Memory B cell (primary cell): ENCODE data around the gene GALNT4.

Source experiments
- ATAC-seq: fragments of 150-1000 bp; cut with Tn5 transposase; 2 replicates; pipeline ENCODE4 v1.10.0; 2021; ENCODE audit warnings: low read depth, mild to moderate bottlenecking, moderate library complexity
- DNase-seq, 2 donors: peaks; one replicate each; pipeline ENCODE4 v3.0.0; 2022; ENCODE audit warnings: low spot score in 2 of 2
- H3K27ac Mint-ChIP-seq: one replicate; pipeline ENCODE4 v1.8.0; 2022; ENCODE audit warnings: mild to moderate bottlenecking, moderate library complexity, mixed read lengths
- H3K27me3 Mint-ChIP-seq: one replicate; pipeline ENCODE4 v1.8.0; 2022; ENCODE audit warnings: mixed read lengths
- H3K36me3 Mint-ChIP-seq: one replicate; pipeline ENCODE4 v1.8.0; 2022; ENCODE audit warnings: mild to moderate bottlenecking, mixed read lengths
- H3K4me1 Mint-ChIP-seq: one replicate; pipeline ENCODE4 v1.8.0; 2022; ENCODE audit warnings: mixed read lengths
- H3K4me3 Mint-ChIP-seq: one replicate; pipeline ENCODE4 v1.8.0; 2022; ENCODE audit warnings: mild to moderate bottlenecking, moderate library complexity, mixed read lengths
- H3K9me3 Mint-ChIP-seq: one replicate; pipeline ENCODE4 v1.8.0; 2022; ENCODE audit warnings: mixed read lengths

The GALNT4 gene

GRCh38 chr12:89493670-89494302 is 30.8 kb downstream of the GALNT4 start:
- H3K36me3 Mint-ChIP-seq = peaks cover 24% of the 10 kb centered on the region
- peak; percentile 50 for ATAC-seq
- H3K4me1 Mint-ChIP-seq = peaks cover 33% of the 10 kb centered on the region
- H3K4me3 Mint-ChIP-seq = no peak overlapping the region
- DNase-seq = no peak
- peak overlapping the region; percentile 86 for H3K27ac Mint-ChIP-seq
- H3K27me3 Mint-ChIP-seq = no peaks in the 10 kb centered on the region
- no peaks in the 10 kb centered on the region for H3K9me3 Mint-ChIP-seq

- Mint-ChIP-seq H3K36me3 (peaks cover 22% of the 10 kb centered on the region), H3K27ac (peak overlapping the region; percentile 51), H3K4me3 (no peak overlapping the region), H3K4me1 (peaks cover 30% of the 10 kb centered on the region), H3K27me3 (no peaks in the 10 kb centered on the region), H3K9me3 (no peaks in the 10 kb centered on the region)
- ATAC-seq (no peak), DNase-seq (no peak)
Measured at GRCh38 chr12:89492883-89493282, 31.7 kb downstream of the GALNT4 start.

GRCh38 chr12:89490922-89491321 is 33.7 kb downstream of the GALNT4 start:
- H3K4me3 Mint-ChIP-seq = no peak overlapping the region
- DNase-seq (no peak), ATAC-seq (no peak)
- H3K27me3 Mint-ChIP-seq = no peaks in the 10 kb centered on the region
- H3K27ac Mint-ChIP-seq = no peak overlapping the region
- peaks cover 26% of the 10 kb centered on the region for H3K4me1 Mint-ChIP-seq
- peaks cover 30% of the 10 kb centered on the region for H3K36me3 Mint-ChIP-seq
- no peaks in the 10 kb centered on the region for H3K9me3 Mint-ChIP-seq

GRCh38 chr12:89486264-89486663 is 38.3 kb downstream of the GALNT4 start:
- Mint-ChIP-seq H3K9me3 (no peaks in the 10 kb centered on the region), H3K27me3 (no peaks in the 10 kb centered on the region), H3K4me1 (peaks cover 3% of the 10 kb centered on the region), H3K36me3 (peaks cover 26% of the 10 kb centered on the region), H3K4me3 (no peak overlapping the region), H3K27ac (no peak overlapping the region)
- ATAC-seq (no peak), DNase-seq (no peak)

- ATAC-seq (no peak), DNase-seq (no peak)
- no peak overlapping the region for H3K27ac Mint-ChIP-seq
- peaks cover 3% of the 10 kb centered on the region for H3K4me1 Mint-ChIP-seq
- H3K4me3 Mint-ChIP-seq = no peak overlapping the region
- no peaks in the 10 kb centered on the region for H3K9me3 Mint-ChIP-seq
- H3K27me3 Mint-ChIP-seq = no peaks in the 10 kb centered on the region
- peaks cover 27% of the 10 kb centered on the region for H3K36me3 Mint-ChIP-seq
Measured at GRCh38 chr12:89484470-89484869, 40.1 kb downstream of the GALNT4 start.

- Mint-ChIP-seq H3K4me1 (peaks cover 7% of the 10 kb centered on the region), H3K27me3 (no peaks in the 10 kb centered on the region), H3K27ac (no peak overlapping the region), H3K9me3 (no peaks in the 10 kb centered on the region), H3K4me3 (no peak overlapping the region), H3K36me3 (peaks cover 22% of the 10 kb centered on the region)
- no peak for DNase-seq
- no peak for ATAC-seq
Measured at GRCh38 chr12:89481213-89481914, 43.2 kb downstream of the GALNT4 start.

- peaks cover 7% of the 10 kb centered on the region for H3K4me1 Mint-ChIP-seq
- no peak overlapping the region for H3K27ac Mint-ChIP-seq
- H3K9me3 Mint-ChIP-seq = no peaks in the 10 kb centered on the region
- DNase-seq = no peak
- no peaks in the 10 kb centered on the region for H3K27me3 Mint-ChIP-seq
- H3K36me3 Mint-ChIP-seq = peaks cover 15% of the 10 kb centered on the region
- ATAC-seq = no peak
- no peak overlapping the region for H3K4me3 Mint-ChIP-seq
Measured at GRCh38 chr12:89479982-89480381, 44.6 kb downstream of the GALNT4 start.

GRCh38 chr12:89477633-89478279 is 46.8 kb downstream of the GALNT4 start:
- Mint-ChIP-seq H3K4me1 (peaks cover 7% of the 10 kb centered on the region), H3K36me3 (peaks cover 11% of the 10 kb centered on the region), H3K27ac (peak overlapping the region; percentile 53), H3K9me3 (no peaks in the 10 kb centered on the region), H3K4me3 (no peak overlapping the region), H3K27me3 (no peaks in the 10 kb centered on the region)
- no peak for DNase-seq
- ATAC-seq = no peak

- ATAC-seq (no peak), DNase-seq (no peak)
- Mint-ChIP-seq H3K4me3 (no peak overlapping the region), H3K27me3 (no peaks in the 10 kb centered on the region), H3K4me1 (peaks cover 7% of the 10 kb centered on the region), H3K36me3 (peaks cover 8% of the 10 kb centered on the region), H3K27ac (peak overlapping the region; percentile 53), H3K9me3 (no peaks in the 10 kb centered on the region)
Measured at GRCh38 chr12:89476904-89477595, 47.5 kb downstream of the GALNT4 start.

GRCh38 chr12:89476232-89476631 is 48.4 kb downstream of the GALNT4 start:
- no peak for ATAC-seq
- Mint-ChIP-seq H3K36me3 (peaks cover 5% of the 10 kb centered on the region), H3K4me3 (no peak overlapping the region), H3K9me3 (no peaks in the 10 kb centered on the region), H3K27ac (no peak overlapping the region), H3K4me1 (peaks cover 7% of the 10 kb centered on the region), H3K27me3 (no peaks in the 10 kb centered on the region)
- DNase-seq = no peak

- Mint-ChIP-seq H3K36me3 (peaks cover 3% of the 10 kb centered on the region), H3K9me3 (no peaks in the 10 kb centered on the region), H3K4me3 (no peak overlapping the region), H3K4me1 (peaks cover 7% of the 10 kb centered on the region), H3K27ac (peak overlapping the region; percentile 60), H3K27me3 (no peaks in the 10 kb centered on the region)
- DNase-seq (no peak), ATAC-seq (no peak)
Measured at GRCh38 chr12:89475203-89475990, 49.2 kb downstream of the GALNT4 start.

- no peak for ATAC-seq
- no peak for DNase-seq
- peaks cover 3% of the 10 kb centered on the region for H3K36me3 Mint-ChIP-seq
- H3K27me3 Mint-ChIP-seq = no peaks in the 10 kb centered on the region
- H3K27ac Mint-ChIP-seq = peak overlapping the region; percentile 60
- H3K4me3 Mint-ChIP-seq = no peak overlapping the region
- peaks cover 7% of the 10 kb centered on the region for H3K4me1 Mint-ChIP-seq
- no peaks in the 10 kb centered on the region for H3K9me3 Mint-ChIP-seq
Measured at GRCh38 chr12:89474615-89475014, 50.0 kb downstream of the GALNT4 start.
